GM21619 (cell line): Measurements from ENCODE around the gene GSE1.

ENCODE experiments used
- ATAC-seq: cut with Tn5 transposase; IDR thresholded peaks from one replicate; pipeline ENCODE4 v1.9.1; 2021; ENCODE audit not compliant: unreplicated experiment

Gene GSE1

DNA sequence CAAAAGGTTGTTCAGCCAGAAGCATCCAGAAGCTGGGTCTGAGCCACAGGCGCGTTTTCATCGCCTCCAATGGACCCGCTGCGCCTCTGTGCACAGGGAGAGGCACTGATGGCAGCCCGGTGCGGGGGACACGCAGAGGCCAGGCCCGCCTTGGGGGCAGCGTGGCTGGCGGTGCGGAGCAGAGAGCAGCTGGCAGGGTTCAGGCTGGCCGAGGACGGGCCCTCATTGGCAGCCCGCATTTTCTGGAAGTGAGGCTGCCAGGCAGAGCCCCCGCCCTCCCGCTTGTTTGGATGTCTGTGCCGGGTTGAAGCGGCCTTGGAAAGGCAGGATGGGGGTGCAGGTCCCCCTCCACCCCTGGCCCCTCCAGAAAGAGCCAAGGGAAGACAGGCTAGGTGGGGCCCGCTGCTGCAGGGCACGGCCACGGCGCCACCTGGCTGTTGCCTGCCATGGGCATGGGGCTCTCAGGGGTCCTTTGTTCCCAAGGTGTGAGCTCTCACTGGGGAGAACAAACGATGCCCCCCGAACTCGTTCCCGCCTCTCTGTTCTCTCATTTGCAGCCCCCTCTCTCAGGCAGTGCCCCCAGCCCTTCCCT lies 18.8 kb downstream of the GSE1 start:
- ATAC-seq: no peak

DNA sequence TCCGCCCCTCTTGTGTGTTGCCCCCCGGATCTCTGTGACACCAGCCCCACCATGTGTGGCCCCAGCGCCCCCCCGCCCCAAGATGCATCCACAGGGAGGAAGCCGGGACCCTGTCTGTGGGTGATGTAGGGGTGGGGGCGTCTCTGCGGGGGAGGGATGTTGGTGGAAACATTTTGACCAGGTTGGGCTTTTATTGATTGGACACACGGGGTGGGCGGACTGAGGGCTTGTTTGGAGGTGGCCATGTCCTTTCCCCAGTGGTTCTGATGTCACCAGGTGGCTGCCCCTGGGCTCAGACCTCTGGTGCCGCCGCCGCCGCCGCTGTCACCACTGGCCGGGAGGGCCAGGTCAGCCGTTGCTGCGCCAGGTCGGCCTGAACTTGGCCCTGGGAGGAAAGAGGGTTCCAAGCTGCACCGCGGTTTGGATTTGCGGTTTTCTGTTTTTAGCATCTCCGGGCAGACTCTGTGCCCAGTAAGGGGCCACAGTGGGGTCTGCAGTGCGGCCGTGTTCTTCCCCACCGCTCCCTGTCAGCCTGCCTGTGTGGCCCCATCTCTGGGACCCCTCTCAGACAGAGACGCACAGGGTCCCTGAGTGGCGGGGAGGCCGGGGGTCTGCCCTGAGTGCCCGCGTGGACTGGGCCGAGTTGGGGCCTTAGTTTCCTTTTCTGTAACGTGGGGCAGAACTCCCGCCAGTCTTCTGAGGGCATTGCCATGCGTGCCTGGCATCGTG lies 19.8 kb downstream of the GSE1 start:
- no peak for ATAC-seq

DNA sequence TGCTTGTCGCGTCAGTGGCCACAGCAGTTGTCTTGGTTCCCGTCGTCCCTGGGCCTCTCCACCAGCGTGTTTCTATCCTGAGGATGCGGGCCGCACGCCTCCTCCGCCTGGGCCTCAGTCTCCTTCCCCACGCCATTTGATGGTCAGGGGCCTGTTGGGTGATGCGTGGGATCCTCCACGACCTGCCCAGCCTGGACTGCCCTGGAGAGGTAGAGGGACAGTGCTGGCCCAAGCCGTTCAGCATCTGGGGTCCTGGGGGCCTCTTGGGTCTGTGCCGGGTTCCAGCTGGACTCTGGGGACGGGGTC lies 20.3 kb downstream of the GSE1 start:
- no peak for ATAC-seq

DNA sequence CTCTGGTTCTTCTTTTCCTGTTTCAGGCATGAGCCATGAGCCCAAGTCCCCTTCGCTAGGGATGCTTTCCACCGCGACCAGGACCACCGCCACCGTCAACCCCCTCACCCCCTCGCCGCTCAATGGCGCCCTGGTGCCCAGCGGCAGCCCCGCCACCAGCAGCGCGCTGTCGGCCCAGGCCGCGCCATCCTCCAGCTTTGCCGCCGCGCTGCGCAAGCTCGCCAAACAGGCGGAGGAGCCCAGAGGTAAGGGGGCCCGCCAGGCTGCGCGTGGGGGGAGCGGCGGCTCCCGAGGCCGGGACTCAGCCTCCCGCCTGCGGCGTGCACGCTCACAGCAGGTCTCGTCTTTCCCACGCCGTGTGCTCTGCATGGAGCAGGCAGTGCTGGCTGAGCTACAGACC lies 20.8 kb downstream of the GSE1 start:
- ATAC-seq: no peak

DNA sequence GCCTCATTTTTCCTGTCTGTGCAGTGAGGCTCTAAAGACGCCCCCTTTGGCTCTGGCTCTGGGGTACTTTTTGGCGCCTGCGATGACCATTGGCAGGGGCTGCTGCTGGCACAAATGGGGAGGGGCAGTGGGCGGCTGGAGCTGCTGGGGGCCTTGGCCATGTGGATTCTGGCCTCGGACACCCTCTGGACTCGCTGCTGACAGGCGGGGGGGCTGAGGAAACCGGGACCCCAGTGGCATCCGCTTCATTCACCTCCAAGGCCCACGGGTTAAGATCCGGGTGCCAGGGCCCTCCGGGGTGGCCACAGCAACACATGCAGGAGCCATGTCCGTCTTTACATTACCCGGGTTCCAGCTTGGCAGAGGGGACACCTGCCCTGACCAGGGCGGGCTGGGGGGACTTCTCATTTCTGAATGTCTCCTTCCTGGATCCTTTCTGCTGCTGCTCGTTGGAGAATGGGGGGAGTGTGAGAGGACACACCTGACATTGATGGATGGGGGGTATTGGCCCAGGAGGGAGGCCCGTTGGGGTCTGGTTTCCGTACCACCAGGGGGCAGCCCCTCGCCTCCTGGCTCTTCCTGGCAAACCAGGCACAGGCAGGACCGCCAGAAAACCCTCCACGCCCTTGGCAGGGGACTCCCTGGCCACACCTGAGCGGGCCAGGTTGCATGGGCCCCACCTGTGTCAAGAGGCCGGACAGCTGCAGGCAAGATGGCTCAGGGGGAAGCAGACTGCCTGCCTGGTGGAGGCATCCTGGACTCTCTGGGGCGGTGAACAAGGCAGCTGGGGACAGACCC lies 21.8 kb downstream of the GSE1 start:
- ATAC-seq: no peak

DNA sequence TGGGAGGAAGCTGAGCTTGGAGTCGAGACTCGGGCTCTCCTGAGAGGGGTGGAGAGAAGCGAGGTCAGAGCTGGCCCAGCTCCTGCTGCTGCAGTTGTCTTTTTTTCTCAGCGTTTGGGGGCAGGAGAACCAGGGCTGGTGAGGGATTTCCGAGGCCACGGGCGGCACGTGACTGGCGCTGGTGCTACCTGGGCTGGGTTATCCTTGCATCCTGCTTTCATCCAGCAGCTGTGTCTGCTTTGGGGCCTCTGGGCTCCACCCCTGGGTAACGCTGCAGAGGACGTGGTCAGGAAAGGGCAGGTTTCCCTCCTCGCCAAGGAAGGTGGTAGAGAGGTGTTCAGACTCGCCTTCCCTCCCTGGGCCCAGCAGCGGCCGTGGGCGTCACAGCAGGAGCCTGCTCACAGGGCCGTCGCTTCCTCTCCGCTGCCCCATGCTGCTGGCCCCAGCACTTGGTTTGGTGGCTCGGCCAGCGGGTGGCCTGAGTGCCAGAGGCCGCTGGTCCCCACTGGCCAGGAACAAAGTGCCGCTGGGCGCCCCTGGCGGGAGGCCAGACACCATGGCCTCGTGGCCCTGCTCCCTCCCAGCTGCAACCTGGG lies 22.5 kb downstream of the GSE1 start:
- no peak for ATAC-seq

DNA sequence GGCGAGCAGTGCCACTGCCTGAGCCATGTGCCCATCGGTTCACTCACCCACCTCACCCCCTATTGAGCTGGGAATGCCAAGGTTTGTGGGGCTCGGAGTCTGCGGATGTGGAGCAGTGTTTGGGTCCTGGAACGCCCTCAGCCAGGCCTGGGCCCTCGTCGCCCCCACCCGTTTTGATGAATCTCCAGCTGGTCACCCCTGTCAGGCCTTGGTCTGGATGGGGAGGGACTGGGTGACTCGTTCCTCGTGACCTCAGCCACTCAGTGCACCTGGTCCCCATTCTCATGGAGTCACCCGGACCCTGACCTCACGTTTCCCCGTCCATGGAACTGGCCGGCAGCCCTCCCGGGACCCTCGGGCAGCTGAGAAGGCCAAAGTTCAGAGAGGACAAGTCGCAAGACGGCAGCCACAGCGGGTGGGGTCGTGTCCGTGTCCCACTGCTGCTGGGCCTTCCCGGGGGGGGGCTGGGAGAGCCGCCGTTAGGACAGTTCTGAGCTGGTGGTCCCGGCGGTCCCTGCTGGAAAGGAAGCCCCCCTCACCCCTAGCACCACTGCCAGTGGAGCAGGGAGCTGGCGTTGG lies 23.2 kb downstream of the GSE1 start:
- no peak for ATAC-seq

DNA sequence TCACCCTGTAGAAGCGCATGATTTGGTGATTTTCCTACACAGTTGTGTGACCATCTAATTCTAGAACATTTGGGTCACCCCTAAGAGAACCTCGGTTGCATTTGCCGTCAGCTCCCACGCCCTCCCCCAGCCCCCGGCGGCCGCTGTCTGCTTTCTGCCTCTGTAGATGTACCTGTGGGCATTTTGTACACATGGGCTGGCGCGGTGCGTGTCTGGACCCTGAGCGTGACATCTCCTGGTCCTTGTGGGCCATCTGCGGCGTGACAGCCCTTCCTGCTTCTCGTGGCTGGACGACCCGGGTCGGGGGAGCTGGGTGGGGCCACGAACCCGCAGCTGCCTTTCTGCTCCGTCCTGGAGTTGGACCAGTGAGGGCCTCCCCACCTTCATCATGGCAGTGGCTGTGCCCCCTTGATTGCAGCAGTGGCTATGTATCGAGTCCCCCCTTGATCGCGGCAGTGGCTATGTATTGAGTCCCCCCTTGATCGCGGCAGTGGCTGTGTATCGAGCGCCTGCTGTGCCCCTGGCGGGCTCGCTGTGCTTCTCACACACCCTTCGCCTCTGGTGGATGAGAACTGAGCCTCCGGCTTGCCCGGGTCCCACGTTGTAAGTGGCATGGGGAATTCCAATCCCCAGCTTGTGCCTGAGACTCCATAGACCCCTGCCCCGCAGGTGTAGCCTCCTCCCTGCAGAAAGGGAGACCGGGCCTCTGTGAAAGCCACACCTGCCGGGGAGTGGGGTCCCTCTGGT lies 24.1 kb downstream of the GSE1 start:
- no peak for ATAC-seq

DNA sequence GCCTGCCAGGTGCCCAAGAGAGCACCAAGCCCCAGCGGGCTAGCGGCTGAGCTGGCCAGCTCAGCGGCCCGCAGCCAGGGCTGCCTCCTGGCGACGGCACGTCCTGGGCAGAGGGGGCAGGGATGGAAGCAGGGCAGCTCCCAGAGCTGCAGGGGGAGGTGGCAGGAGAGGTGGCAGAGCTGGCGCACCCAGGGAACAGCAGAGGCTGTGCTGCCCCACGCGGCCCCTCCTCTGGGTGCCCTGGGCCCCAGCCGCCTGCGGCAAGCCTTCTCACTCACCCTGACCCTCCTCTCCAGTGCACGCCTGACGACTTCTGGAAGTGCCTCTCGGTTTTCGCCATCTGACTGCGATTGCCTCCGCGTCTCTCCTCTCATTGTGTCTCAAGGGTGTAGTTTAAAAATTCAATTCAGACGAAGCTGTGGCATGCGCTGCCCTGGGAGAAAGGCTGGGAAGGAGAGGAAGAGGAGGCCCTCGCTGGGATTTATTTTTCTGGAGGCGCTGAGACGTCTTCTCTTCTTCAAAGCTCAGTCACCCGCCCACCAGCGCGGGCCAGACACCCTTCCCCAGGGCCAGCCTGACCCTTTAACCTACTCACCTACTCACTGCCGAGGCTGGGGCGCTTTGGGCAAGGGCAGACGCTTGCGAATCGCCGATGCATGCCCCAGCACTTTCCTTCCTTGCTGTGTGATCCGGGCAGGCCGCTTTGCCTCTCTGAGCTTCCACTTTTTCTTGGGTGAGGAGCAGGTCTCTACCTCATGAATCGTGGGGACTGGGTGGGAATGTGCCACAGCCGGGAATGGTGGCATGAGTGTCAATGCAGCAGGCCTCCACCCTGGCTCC lies 24.9 kb downstream of the GSE1 start:
- no peak for ATAC-seq

DNA sequence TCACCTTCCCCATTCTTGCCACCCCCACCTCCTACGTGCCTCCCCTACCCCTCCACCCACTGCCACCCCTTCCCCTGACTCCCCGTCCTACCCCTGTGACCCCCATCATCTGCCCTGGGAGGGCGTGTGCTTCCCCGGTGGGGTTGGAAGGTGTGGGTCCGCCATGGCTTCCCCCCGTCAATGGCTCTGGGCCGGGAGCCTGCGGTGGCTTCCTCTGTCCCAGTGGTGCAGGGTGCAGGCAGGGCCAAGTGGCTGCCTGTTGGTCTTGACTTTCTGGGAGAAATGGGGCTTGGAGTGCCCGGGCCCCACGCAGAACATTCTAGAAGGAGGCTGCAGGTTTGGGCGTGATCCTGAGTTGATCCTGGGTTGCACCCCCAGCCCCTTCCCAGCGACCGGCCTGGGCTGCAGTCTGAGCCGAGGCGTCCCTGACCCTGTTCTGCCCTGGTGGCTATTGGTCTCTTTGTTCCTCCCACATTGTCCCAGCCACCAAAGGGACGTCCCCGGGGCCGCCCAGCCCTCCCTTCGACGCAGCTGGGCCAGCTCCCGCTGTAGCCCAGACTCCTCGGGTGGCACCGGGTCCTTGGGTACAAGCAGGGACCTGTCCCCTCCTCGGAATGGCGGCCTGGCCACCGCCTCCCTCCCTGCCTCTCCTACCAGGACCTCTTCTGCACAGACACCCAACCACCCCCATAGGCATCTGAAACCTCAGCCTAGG lies 25.7 kb downstream of the GSE1 start:
- ATAC-seq: no peak

DNA sequence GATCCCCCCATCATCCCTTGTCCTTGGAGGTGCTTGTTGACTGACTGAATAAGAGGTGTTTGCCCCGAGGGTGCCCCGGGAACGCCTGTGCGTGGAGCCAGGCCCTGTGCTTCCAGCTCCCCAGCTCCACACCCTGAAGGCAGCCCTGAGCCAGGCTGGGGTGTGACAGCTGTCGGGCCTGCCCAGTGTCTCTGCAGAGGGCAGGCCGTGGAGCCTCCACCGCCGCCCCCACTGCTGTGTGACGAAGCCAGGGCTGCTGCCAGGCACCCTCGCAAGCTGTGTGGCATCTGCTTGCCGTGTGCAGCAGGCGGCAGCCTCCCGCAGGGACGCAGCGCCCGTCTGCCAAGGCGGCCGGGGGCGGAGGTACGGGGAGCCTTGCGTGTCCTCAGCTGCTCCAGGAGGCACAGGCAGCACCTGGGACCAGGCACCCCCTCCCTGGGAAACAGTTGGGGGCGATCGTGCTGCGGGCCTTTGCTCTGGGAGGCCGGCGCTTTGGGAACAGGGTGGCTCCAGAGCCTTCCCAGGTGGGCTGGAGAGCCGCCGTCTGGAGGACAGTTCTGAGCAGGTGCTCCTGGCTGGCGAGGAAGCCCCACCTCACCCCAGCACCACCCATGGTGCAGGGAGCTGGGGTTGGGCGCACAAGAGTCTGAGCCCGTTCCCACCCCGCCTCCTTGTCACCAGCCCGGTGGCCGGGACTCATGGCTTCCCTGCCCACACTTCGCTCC lies 26.6 kb downstream of the GSE1 start:
- no peak for ATAC-seq

DNA sequence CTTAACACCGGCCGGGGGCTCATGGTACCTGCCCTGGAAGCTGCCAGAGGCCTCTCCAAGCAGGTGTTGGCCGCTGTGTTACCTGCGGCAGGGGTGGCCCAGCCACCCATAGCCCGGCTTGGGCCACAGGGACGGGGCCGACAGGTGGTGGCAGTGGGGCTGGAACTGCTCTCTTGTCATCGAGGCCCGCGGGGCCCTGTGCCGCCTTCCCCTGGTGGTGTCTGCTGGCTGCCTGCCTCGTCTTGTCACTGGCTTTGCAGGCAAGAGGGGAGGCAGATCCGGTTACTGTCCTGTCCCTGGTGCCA lies 27.1 kb downstream of the GSE1 start:
- ATAC-seq: no peak

DNA sequence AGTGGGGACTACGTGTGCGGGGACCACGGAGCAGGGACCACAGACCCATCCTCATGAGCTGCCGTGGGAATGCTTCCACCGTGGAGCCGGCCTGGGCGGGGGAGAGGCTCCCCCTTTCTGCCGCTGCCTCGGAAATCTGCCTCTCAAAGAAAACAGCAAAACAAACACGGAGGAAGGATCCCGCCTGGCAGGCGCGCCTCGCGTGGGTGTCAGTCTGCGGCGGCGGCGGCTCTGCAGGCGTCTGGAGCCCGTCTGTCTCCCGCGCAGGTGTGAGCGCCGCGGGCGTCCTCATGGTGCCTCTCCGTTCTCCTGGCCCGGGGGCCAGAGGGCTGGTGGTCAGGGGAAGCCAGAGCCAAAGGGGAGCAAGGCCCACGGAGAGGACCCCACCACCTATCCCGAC lies 27.5 kb downstream of the GSE1 start:
- ATAC-seq: no peak

DNA sequence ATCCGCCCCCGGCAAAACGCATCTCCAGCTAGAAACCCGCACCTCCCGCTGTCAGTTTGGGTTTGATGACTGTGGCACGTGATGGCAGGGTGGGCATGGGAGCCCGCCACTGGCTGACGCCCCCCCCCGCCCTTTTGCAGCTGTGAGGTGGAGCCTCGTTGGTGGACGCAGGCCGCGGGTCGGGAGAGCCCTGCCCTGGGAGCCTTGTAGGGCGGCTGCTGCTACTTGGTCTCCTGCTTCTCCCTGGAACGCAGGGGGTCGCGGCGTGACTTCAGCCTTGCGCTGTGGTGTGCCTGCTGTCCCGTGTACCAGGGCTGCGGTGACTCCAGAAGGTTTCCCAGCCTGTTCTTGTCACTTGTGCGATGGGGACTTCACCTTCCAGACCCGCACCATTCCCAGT lies 28.2 kb downstream of the GSE1 start:
- no peak for ATAC-seq

DNA sequence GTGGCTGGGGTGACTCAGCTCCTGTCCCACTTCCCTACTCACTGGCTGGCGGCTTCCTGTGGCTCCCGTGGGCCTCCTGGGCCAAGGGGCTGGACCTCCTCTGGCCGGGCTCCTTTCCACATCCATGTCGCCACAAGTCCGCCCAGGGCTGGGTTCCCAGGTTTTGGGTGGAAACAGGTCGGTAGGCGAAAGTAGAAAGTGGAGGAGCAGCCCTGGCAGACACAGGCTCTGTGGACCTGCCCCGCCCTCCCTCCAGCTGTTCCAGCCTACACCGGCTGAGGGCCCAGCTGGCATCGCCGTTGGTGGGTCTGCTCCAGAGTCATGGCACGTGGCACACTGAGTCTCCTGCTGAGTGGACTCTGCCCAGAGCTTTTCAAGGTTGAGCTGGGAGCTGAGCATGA lies 28.7 kb downstream of the GSE1 start:
- ATAC-seq: no peak

DNA sequence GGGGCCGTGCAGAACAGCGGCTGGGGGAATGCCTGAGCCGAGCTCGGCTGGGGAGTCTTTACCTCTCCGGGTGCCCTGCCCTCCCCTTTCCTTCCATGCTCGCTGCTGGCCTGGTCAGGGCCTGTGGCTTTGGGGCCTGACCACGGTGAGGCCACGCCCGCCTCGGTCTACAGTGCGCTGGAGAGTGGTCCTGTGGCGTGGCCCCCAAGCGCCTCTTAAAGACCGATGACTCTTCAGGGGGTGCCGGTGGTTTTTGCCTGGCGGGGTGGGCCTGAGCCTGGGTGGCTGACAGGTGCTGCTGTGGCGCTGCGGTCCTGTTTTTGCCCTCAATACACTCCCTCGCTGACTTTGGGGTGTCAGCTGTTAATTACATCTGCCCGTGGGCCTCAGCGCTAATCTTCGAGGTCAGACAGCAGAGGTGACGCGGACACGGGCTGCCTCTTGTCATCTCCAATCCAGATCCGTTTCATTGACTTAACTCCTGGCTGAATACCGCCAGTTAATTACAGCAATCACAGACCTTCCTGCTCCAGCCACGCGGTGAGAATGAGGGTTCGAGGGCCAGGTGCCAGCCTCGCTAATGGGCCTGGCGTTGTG lies 29.7 kb downstream of the GSE1 start:
- ATAC-seq: no peak

DNA sequence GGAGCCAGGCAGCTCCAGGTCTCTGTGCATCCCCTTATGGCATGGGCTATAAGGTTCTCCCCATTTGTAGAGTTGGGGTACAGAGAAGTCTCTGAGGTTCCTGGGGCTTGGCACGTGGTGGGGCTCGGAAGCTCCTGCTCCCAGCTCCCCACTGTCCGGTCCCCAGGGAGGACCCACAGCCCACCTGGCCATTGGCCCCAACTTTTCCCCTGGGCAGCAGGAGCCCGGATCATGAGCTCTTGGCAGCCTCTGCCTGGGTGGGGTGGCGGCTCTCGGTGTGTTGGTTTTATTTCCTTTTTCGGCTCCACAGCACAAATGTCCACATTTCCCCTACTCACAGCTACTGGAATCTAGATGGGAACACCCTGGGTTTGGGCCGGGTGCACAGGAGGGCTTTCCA lies 30.5 kb downstream of the GSE1 start:
- no peak for ATAC-seq

DNA sequence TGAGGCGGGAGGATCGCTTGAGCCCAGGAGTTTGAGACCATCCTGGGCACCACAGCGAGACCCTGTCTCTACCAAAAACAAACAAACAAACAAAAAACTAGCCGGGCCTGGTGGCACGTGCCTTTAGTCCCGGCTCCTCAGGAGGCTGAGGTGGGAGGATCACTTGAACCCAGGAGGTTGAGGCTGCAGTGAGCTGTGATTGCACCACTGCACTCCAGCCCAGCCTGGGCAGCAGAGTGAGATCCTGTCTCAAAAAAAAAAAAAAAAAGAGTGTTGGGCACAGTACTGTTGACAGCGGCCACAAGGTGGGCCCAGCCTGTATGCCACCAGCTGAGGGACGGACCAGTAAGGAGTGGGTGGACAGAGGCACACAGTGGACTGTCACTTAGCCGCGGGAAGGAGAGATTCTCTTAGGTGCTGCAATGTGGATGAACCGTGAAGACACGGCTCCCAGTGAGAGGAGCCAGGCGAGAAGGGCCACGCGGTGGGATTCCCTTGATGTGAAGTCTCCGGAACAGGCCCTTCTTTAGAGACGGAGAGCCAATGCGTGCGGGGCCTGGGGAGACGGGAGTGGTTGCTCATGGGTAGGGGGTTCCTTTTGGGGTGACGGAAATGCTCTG lies 31.1 kb downstream of the GSE1 start:
- no peak for ATAC-seq
